SK-N-SH (cell line): Measurements from ENCODE around the gene SYNPR.

Source experiments
- EP300 ChIP-seq, 2 experiments: IDR thresholded peaks; 2 replicates each; pipeline versions ENCODE4 v1.4.0 to v1.6.1; 2012; ENCODE audit warnings: borderline replicate concordance in 1 of 2, low read depth in 1 of 2, low read length in 1 of 2
- NRF1 ChIP-seq: IDR thresholded peaks from 2 replicates; pipeline ENCODE4 v1.6.1; 2012; ENCODE audit warnings: low read depth, mild to moderate bottlenecking, low read length
- POLR2AphosphoS5 ChIP-seq: IDR thresholded peaks from 2 replicates; pipeline ENCODE4 v1.6.1; 2012; ENCODE audit warnings: low read depth, low read length
- REST ChIP-seq: IDR thresholded peaks from 2 replicates; pipeline ENCODE4 v1.6.1; 2012; ENCODE audit warnings: mild to moderate bottlenecking, low read depth, low read length, moderate library complexity
- RFX5 ChIP-seq: IDR thresholded peaks from 2 replicates; pipeline ENCODE4 v1.6.1; 2012; ENCODE audit warnings: mild to moderate bottlenecking, improper control_type of control experiment, low read length
- USF2 ChIP-seq: fragments of 150-350 bp; IDR thresholded peaks from 2 replicates; pipeline ENCODE4 v1.6.1; 2017; ENCODE audit warnings: antibody characterized with exemption, low read length, low read depth, borderline replicate concordance
- TF ChIP-seq, protein P1 (sequence below): fragments of 200-600 bp; sonication (generic); IDR thresholded peaks from 2 replicates; pipeline ENCODE4 v1.6.1; 2017; ENCODE audit warnings: antibody characterized with exemption, mild to moderate bottlenecking, moderate library complexity

DNA sequence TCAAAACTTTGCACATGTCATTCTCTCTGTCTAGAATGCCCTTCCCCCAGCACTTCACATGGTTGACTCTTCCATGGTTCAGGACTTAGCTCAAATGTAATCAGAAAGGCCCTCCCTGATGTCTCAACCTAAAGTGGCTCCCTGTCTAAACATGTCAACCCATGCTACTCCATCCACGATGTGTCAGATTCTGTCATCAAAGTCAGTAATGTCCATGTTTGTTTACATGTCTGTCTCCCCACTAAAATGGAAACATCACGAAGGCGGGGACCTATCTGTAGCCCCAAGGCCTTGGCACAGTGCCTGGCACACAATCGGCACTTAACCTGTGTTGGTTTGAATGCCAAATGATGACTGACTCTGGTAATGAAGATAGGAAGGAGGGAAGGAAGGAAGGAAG is 353.6 kb downstream of the SYNPR start:
- TF ChIP-seq EP300 (IDR thresholded peaks at IDR 0.05; ENCODE audit: borderline replicate concordance in 1 of 2, low read depth in 1 of 2, low read length in 1 of 2) (no peak), POLR2AphosphoS5 (no peak), USF2 (no peak), RFX5 (no peak), NRF1 (no peak), REST (no peak)
- TF ChIP-seq, protein P1, sequence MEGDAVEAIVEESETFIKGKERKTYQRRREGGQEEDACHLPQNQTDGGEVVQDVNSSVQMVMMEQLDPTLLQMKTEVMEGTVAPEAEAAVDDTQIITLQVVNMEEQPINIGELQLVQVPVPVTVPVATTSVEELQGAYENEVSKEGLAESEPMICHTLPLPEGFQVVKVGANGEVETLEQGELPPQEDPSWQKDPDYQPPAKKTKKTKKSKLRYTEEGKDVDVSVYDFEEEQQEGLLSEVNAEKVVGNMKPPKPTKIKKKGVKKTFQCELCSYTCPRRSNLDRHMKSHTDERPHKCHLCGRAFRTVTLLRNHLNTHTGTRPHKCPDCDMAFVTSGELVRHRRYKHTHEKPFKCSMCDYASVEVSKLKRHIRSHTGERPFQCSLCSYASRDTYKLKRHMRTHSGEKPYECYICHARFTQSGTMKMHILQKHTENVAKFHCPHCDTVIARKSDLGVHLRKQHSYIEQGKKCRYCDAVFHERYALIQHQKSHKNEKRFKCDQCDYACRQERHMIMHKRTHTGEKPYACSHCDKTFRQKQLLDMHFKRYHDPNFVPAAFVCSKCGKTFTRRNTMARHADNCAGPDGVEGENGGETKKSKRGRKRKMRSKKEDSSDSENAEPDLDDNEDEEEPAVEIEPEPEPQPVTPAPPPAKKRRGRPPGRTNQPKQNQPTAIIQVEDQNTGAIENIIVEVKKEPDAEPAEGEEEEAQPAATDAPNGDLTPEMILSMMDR = no peak
